ENCODE results near the gene SFXN3.

GRCh38 chr10:101042667-101043362 is 11.8 kb downstream of the SFXN3 start:
- TF ChIP-seq, protein P1, sequence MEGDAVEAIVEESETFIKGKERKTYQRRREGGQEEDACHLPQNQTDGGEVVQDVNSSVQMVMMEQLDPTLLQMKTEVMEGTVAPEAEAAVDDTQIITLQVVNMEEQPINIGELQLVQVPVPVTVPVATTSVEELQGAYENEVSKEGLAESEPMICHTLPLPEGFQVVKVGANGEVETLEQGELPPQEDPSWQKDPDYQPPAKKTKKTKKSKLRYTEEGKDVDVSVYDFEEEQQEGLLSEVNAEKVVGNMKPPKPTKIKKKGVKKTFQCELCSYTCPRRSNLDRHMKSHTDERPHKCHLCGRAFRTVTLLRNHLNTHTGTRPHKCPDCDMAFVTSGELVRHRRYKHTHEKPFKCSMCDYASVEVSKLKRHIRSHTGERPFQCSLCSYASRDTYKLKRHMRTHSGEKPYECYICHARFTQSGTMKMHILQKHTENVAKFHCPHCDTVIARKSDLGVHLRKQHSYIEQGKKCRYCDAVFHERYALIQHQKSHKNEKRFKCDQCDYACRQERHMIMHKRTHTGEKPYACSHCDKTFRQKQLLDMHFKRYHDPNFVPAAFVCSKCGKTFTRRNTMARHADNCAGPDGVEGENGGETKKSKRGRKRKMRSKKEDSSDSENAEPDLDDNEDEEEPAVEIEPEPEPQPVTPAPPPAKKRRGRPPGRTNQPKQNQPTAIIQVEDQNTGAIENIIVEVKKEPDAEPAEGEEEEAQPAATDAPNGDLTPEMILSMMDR (conservative IDR thresholded peaks at IDR 0.05): no peak
- TF ChIP-seq EZH2 (IDR thresholded peaks at IDR 0.05; ENCODE audit: low read depth): no peak

Data from PC-9 (cell line).